Astrocyte of the spinal cord (primary cell): ENCODE measurements around the gene CDH11.

Experiments used
- DNase-seq: peaks from one replicate; pipeline ENCODE4 v3.0.0; 2011; ENCODE audit warnings: low read depth, low spot score
- H3K4me3 ChIP-seq: 2 replicates; pipeline ENCODE4 v1.5.1; 2011; ENCODE audit warnings: low read depth, mild to moderate bottlenecking, low read length, moderate library complexity
- CTCF ChIP-seq: IDR thresholded peaks from 2 replicates; pipeline ENCODE4 v1.5.1; 2012; ENCODE audit warnings: low read depth, mild to moderate bottlenecking, low read length, inconsistent platforms
- in situ Hi-C: cut with HindIII; loops from 2 replicates; pipeline ENCODE4 v1.10.0; 2017; ENCODE audit warnings: low sequenced_read_pairs

Gene CDH11

GRCh38 chr16:65044026-65044425 is 77.8 kb downstream of the CDH11 start:
- TF ChIP-seq CTCF: no peak
- in situ Hi-C loops: no loop called here
- no peak for DNase-seq
- H3K4me3 ChIP-seq: no peak overlapping the region

GRCh38 chr16:65042438-65043365 is 79.2 kb downstream of the CDH11 start:
- no peak overlapping the region for H3K4me3 ChIP-seq
- DNase-seq: no peak
- in situ Hi-C loops: no loop called here
- no peak for TF ChIP-seq CTCF

GRCh38 chr16:65041667-65042066 is 80.2 kb downstream of the CDH11 start:
- in situ Hi-C loops: no loop called here
- no peak overlapping the region for H3K4me3 ChIP-seq
- DNase-seq: no peak
- no peak for TF ChIP-seq CTCF

- no peak for TF ChIP-seq CTCF
- in situ Hi-C loops: no loop called here
- peak; percentile 27 for DNase-seq
- H3K4me3 ChIP-seq: no peak overlapping the region
These were observed 83.8 kb downstream of the CDH11 start for GRCh38 chr16:65038100-65038499.

GRCh38 chr16:65037556-65037955 is 84.3 kb downstream of the CDH11 start:
- no peak overlapping the region for H3K4me3 ChIP-seq
- no peak for TF ChIP-seq CTCF
- DNase-seq: no peak
- in situ Hi-C loops: no loop called here

GRCh38 chr16:65034915-65035314 is 86.9 kb downstream of the CDH11 start:
- no peak overlapping the region for H3K4me3 ChIP-seq
- no peak for DNase-seq
- TF ChIP-seq CTCF: no peak
- in situ Hi-C loops: no loop called here
